ENCODE results near the gene SSPN.

GRCh38 chr12:26278266-26278665, 82.9 kb downstream of the SSPN start:
- TF ChIP-seq CTCF (IDR thresholded peaks at IDR 0.05), result no peak
- no peak for TF ChIP-seq ZFX (IDR thresholded peaks at IDR 0.05; ENCODE audit: borderline replicate concordance)

All from 22Rv1 (cell line).